ENCODE results near the gene LAMA2. TPM values are rescaled to one million over a fixed set of nuclear protein-coding genes. Genes with fewer than 3 reads are reported as not detected.

Gene LAMA2
- total RNA-seq, 1 experiment from 2014 or later = 4.2 TPM

- DNase-seq = no peak
- Histone ChIP-seq H4K5ac (ENCODE audit: insufficient read length, low read depth, low read length) (no peak overlapping the region), H2BK15ac (ENCODE audit: low read depth, low read length) (no peak overlapping the region), H3K27ac (ENCODE audit: insufficient read length, low read depth, low read length) (no peak overlapping the region), H3T11ph (ENCODE audit: low read length) (no peak overlapping the region), H3K4me2 (ENCODE audit: insufficient read depth, insufficient read length, low read length) (no peak overlapping the region), H3K79me2 (ENCODE audit: insufficient read depth, low read length) (no peaks in the 10 kb centered on the region), H3K4ac (ENCODE audit: low read depth, low read length) (no peak overlapping the region), H3K23me2 (ENCODE audit: insufficient read length, low read depth, low read length, poor library complexity, severe bottlenecking) (no peaks in the 10 kb centered on the region), H3K27me3 (ENCODE audit: insufficient read depth, low read length) (no peaks in the 10 kb centered on the region), H4K20me1 (ENCODE audit: control insufficient read depth, insufficient read depth, insufficient read length) (no peaks in the 10 kb centered on the region), H3K9me3 (ENCODE audit: control insufficient read depth, low read depth, low read length) (no peaks in the 10 kb centered on the region), H3K56ac (ENCODE audit: insufficient read length, low read depth, low read length) (no peak overlapping the region), H3K79me1 (ENCODE audit: insufficient read depth, low read depth, low read length, poor library complexity, severe bottlenecking) (no peaks in the 10 kb centered on the region), H2BK12ac (ENCODE audit: insufficient read length, low read depth, low read length) (no peak overlapping the region), H2BK5ac (ENCODE audit: insufficient read length, low read length) (no peak overlapping the region), H3K9ac (ENCODE audit: extremely low read depth, insufficient read length, low read length) (no peak overlapping the region), H3K18ac (ENCODE audit: insufficient read length, low read depth, low read length) (no peak overlapping the region), H4K91ac (ENCODE audit: insufficient read length, low read depth, low read length) (no peak overlapping the region), H2AK5ac (ENCODE audit: insufficient read length, low read length) (no peak overlapping the region), H4K8ac (replicated peaks; ENCODE audit: insufficient read length, low read depth, low read length) (no peak overlapping the region), H3K23ac (ENCODE audit: insufficient read length, low read depth, low read length) (no peak overlapping the region), H2BK120ac (ENCODE audit: low read depth, low read length, poor library complexity, severe bottlenecking) (no peak overlapping the region), H3K14ac (ENCODE audit: insufficient read depth, low read length) (no peak overlapping the region), H3K4me1 (ENCODE audit: insufficient read depth, low read length) (no peaks in the 10 kb centered on the region), H2BK20ac (ENCODE audit: low read depth, low read length, poor library complexity, severe bottlenecking) (no peak overlapping the region), H2AFZ (ENCODE audit: low read length) (no peak overlapping the region)
- no peak for TF ChIP-seq CTCF (conservative IDR thresholded peaks at IDR 0.05)
- Mint-ChIP-seq H3K9me3 (no peaks in the 10 kb centered on the region), H3K27ac (no peak overlapping the region), H3K27me3 (ENCODE audit: low read depth) (peaks cover 43% of the 10 kb centered on the region), H3K4me3 (no peak overlapping the region), H3K36me3 (ENCODE audit: insufficient read depth in 1 of 3, low read depth in 3 of 3) (no peaks in the 10 kb centered on the region), H3K4me1 (peaks cover 9 to 13% of the 10 kb centered on the region in 2 experiments)
- WGBS (ENCODE audit: extremely low coverage, insufficient read length, low lambda C conversion rate) = no CpG with 5 or more reads among the region's 1 CpG
Measured at GRCh38 chr6:129031051-129031599, 148.2 kb downstream of the LAMA2 start.
